Tibial nerve (tissue), 4 donors: ENCODE results near the gene CAMTA1. TPM values are rescaled to one million over a fixed set of nuclear protein-coding genes. Genes with fewer than 3 reads are reported as not detected.

Experiments
- DNase-seq, 2 donors: peaks; one replicate each; pipeline ENCODE4 v3.0.0-alpha.2; 2019; ENCODE audit warnings: low spot score in 2 of 2
- H3K27ac ChIP-seq, 4 donors: fragments of 200-600 bp; sonication (generic) in 3 of 4; one replicate each; pipeline ENCODE4 v1.5.1; 2017 to 2019; ENCODE audit warnings: mild to moderate bottlenecking in 1 of 4
- H3K27me3 ChIP-seq, 2 donors: fragments of 200-600 bp; sonication (generic) in 1 of 2; one replicate each; pipeline versions ENCODE4 v1.5.1 to v1.6.0; 2017 to 2019
- H3K36me3 ChIP-seq, 3 donors: fragments of 200-600 bp; sonication (generic); one replicate each; pipeline ENCODE4 v1.5.1; 2018 to 2019
- H3K4me1 ChIP-seq, 4 donors: fragments of 200-600 bp; sonication (generic) in 3 of 4; one replicate each; pipeline ENCODE4 v1.5.1; 2017 to 2019
- H3K4me3 ChIP-seq, 4 donors: fragments of 200-600 bp; sonication (generic) in 3 of 4; one replicate each; pipeline ENCODE4 v1.5.1; 2017 to 2019; ENCODE audit warnings: mild to moderate bottlenecking in 1 of 4, moderate library complexity in 1 of 4
- H3K9me3 ChIP-seq, 4 donors: fragments of 200-600 bp; sonication (generic) in 3 of 4; one replicate each; pipeline ENCODE4 v1.5.1; 2017 to 2019
- EP300 ChIP-seq, 2 donors: sonication (generic); formaldehyde crosslinking; IDR thresholded peaks; one replicate each; pipeline ENCODE4 v1.6.1; 2017; ENCODE audit warnings: antibody characterized with exemption in 2 of 2, mild to moderate bottlenecking in 1 of 2
- POLR2A ChIP-seq, 2 donors: fragments of 450-650 bp; IDR thresholded peaks; one replicate each; pipeline ENCODE4 v1.6.1; 2017; ENCODE audit warnings: antibody characterized with exemption in 2 of 2, mild to moderate bottlenecking in 2 of 2, moderate library complexity in 2 of 2
- whole genome bisulfite sequencing, 2 donors: methylation state at CpG; one replicate each; pipeline ENCODE4 v1.1.5; 2018; 5-methylcytosine and 5-hydroxymethylcytosine counted together
- total RNA-seq, 4 donors: library from RNA; depleted of rRNA; stranded (reverse); fragments of >200 nt; gene quantifications; one replicate each; pipeline ENCODE4 v1.1.0, GENCODE V29; 2016
- TF ChIP-seq, protein P1 (sequence below), 5 experiments: fragments of 200-600 bp in 3 of 5; fragments of 450-650 bp in 2 of 5; sonication (generic) in 3 of 5; IDR thresholded peaks; one replicate each; pipeline ENCODE4 v1.5.1; 2016 to 2019; ENCODE audit warnings: antibody characterized with exemption in 5 of 5, mild to moderate bottlenecking in 3 of 5, moderate library complexity in 2 of 5

The CAMTA1 gene
- total RNA-seq, 4 donors from 2014 or later: 41.8 to 104 (median 87.2) TPM

DNA sequence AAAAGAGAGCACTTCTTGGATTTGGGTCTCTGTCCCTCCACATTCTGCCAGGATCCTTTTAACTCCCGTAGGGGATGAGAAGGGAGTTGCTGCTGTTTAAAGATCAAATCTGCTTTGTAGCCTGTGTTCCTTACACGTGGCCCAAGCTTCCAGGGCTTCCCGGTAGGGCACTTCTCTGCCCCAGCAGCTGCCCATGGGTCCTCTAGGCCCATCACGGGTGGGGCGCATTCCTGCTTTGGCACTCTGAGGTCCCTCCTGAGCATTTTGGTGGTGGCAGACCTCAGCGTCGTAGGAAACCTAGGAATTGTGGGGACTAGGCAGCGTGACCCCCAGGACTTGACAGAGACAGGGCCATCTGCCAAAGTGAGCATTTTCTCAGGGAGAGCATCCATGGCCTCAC is 565.5 kb downstream of the CAMTA1 start:
- DNase-seq: no peak
- H3K36me3 ChIP-seq: no peaks in the 10 kb centered on the region

DNA sequence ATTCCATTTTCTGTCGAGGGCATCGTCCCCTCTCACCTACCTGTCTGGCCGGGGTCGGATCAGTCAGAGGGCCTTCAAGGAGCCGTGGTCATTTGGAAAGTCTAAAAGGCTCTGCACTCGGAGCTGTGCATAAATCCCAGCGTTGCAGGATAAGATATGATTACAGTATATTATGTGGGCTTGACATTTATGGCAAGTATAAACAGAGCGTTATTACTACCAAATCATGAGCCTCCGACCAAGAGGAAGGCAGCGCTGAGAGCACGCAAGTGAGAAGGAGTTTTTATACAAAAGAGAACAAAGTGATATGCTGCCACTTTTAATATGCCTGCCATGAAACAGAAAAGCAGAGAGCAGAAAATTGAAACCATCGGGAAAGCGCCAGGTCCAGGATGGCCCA is 566.4 kb downstream of the CAMTA1 start:
- no peak overlapping the region for H3K27ac ChIP-seq
- WGBS, 2 donors: 79 to 81% methylated on average over 13 of the region's 13 CpGs

More for the DNA sequence above, 565.5 kb downstream of the CAMTA1 start:
- Histone ChIP-seq H3K9me3 (no peaks in the 10 kb centered on the region), H3K4me3 (no peak overlapping the region), H3K27me3 (no peaks in the 10 kb centered on the region), H3K4me1 (no peaks in the 10 kb centered on the region), H3K27ac (no peak overlapping the region)
- TF ChIP-seq, protein P1, sequence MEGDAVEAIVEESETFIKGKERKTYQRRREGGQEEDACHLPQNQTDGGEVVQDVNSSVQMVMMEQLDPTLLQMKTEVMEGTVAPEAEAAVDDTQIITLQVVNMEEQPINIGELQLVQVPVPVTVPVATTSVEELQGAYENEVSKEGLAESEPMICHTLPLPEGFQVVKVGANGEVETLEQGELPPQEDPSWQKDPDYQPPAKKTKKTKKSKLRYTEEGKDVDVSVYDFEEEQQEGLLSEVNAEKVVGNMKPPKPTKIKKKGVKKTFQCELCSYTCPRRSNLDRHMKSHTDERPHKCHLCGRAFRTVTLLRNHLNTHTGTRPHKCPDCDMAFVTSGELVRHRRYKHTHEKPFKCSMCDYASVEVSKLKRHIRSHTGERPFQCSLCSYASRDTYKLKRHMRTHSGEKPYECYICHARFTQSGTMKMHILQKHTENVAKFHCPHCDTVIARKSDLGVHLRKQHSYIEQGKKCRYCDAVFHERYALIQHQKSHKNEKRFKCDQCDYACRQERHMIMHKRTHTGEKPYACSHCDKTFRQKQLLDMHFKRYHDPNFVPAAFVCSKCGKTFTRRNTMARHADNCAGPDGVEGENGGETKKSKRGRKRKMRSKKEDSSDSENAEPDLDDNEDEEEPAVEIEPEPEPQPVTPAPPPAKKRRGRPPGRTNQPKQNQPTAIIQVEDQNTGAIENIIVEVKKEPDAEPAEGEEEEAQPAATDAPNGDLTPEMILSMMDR (IDR thresholded peaks at IDR 0.05): no peak
- TF ChIP-seq EP300 (IDR thresholded peaks at IDR 0.05) (no peak), POLR2A (IDR thresholded peaks at IDR 0.05) (no peak)
- 85 to 86% methylated on average over 6 to 8 of the region's 8 CpGs for WGBS, 2 donors

DNA sequence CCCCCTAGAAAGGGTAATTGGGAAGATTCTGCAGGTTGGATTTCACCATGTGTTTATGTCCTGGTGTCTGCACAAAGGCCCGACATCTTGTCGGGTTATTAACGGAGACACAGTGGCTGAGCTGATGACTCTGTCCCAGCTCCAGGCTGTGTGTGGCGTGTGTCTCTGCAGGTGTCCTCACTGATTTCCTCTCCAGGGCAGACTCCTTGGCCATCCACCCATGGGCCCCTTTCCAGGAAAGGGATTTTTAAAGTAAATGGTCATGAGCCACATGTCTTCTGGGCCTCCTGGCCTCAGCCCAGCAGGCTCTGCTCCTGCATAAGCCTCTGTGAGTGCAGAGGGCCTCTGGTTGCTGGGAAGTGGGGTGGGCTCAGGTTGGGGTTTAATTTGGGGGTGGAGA is 567.1 kb downstream of the CAMTA1 start:
- 87 to 92% methylated on average over 4 of the region's 4 CpGs for WGBS, 2 donors
- H3K9me3 ChIP-seq: no peaks in the 10 kb centered on the region
- no peak for DNase-seq
- no peak for TF ChIP-seq EP300 (IDR thresholded peaks at IDR 0.05)
- TF ChIP-seq, protein P1 (IDR thresholded peaks at IDR 0.05): no peak
- no peak for TF ChIP-seq POLR2A (IDR thresholded peaks at IDR 0.05)
- no peaks in the 10 kb centered on the region for H3K4me1 ChIP-seq
- H3K4me3 ChIP-seq: no peak overlapping the region
- H3K27me3 ChIP-seq: no peaks in the 10 kb centered on the region
- H3K36me3 ChIP-seq: no peaks in the 10 kb centered on the region
- no peak overlapping the region for H3K27ac ChIP-seq

More for the DNA sequence above, 566.4 kb downstream of the CAMTA1 start:
- TF ChIP-seq, protein P1 (IDR thresholded peaks at IDR 0.05): no peak
- TF ChIP-seq POLR2A (IDR thresholded peaks at IDR 0.05) (no peak), EP300 (IDR thresholded peaks at IDR 0.05) (no peak)
- Histone ChIP-seq H3K27me3 (no peaks in the 10 kb centered on the region), H3K9me3 (no peaks in the 10 kb centered on the region), H3K4me3 (no peak overlapping the region), H3K4me1 (no peaks in the 10 kb centered on the region), H3K36me3 (no peaks in the 10 kb centered on the region)
- DNase-seq: no peak

DNA sequence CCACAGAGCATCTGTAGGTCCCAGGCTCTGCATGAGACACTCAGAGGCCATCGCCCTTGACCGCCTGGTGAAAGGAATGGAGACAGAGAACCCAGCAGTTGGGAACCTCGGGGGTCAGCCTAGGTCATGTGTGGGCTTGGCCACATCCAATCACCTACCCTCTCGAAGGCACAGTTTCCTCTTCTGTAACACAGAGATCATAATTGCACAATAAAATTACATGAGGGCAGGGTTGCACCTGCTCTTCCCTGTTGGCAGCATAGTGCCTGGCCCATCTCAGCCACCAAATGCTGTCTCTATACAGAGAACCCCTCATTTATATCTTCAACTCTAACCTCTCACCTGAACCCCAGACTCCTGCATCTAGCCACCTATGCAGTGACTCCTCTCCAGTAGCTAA is 567.7 kb downstream of the CAMTA1 start:
- TF ChIP-seq EP300 (IDR thresholded peaks at IDR 0.05) (no peak), POLR2A (IDR thresholded peaks at IDR 0.05) (no peak)
- TF ChIP-seq, protein P1 (IDR thresholded peaks at IDR 0.05): no peak
- no peak for DNase-seq
- Histone ChIP-seq H3K4me3 (no peak overlapping the region), H3K27ac (no peak overlapping the region), H3K9me3 (no peaks in the 10 kb centered on the region), H3K36me3 (no peaks in the 10 kb centered on the region), H3K4me1 (no peaks in the 10 kb centered on the region), H3K27me3 (no peaks in the 10 kb centered on the region)
- WGBS, 2 donors: 87 to 88% methylated on average over 4 of the region's 4 CpGs

DNA sequence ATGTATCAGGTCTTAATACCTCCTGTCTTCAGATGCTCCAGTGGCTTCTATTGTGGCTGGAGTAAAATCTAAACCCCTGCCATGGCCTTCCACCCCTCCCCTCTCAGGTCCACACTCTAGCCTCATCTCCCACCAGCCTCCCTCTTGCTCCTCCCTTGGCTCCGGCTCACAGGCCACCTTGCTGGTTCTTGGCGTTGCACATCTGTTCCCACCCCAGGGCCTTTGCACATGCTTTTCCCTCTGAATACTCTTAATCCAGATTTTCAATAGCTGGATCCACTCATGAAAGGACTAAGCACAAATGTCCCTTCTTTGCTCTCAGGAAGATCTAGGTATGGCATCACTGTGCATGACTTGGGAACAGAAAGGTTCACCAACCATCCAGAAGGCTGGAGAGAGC is 570.4 kb downstream of the CAMTA1 start:
- TF ChIP-seq POLR2A (IDR thresholded peaks at IDR 0.05) (no peak), EP300 (IDR thresholded peaks at IDR 0.05) (no peak)
- TF ChIP-seq, protein P1 (IDR thresholded peaks at IDR 0.05): no peak
- H3K4me1 ChIP-seq: no peaks in the 10 kb centered on the region
- no peak for DNase-seq
- no peaks in the 10 kb centered on the region for H3K9me3 ChIP-seq
- H3K36me3 ChIP-seq: no peaks in the 10 kb centered on the region
- no peaks in the 10 kb centered on the region for H3K27me3 ChIP-seq
- H3K4me3 ChIP-seq: no peak overlapping the region
- WGBS, 2 donors: 95 to 97% methylated on average over 2 of the region's 2 CpGs
- no peak overlapping the region for H3K27ac ChIP-seq
